Activated CD4-positive, alpha-beta memory T cell treated with anti-CD3 and anti-CD28 coated beads for 36 hours (primary cell): Measurements from ENCODE around the gene CYP4F8. TPM values are rescaled to one million over a fixed set of nuclear protein-coding genes. Genes with fewer than 3 reads are reported as not detected.
"Not testable (repeated sequence)": the region's sequence is repeated elsewhere in the genome, so short reads cannot be mapped to it uniquely, and the experiment has no call there.

Experiments used
- CTCF ChIA-PET: fragments of 350-600 bp; sonication (Branson Sonifier 250); formaldehyde crosslinking; loops from one replicate; lab custom pipeline; 2021; ENCODE audit warnings: antibody characterized with exemption, inconsistent platforms; lab: Charles Lee
- POLR2A ChIA-PET: fragments of 350-600 bp; sonication (Branson Sonifier 250); formaldehyde crosslinking; loops from one replicate; lab custom pipeline; 2021; ENCODE audit warnings: antibody characterized with exemption; lab: Charles Lee
- DNase-seq: peaks from one replicate; pipeline ENCODE4 v3.0.0-alpha.2; 2020
- H3K27ac Mint-ChIP-seq: one replicate; pipeline ENCODE4 v1.8.0; 2021; ENCODE audit warnings: mixed read lengths
- H3K27me3 Mint-ChIP-seq: one replicate; pipeline ENCODE4 v1.8.0; 2021; ENCODE audit warnings: mixed read lengths
- H3K36me3 Mint-ChIP-seq: one replicate; pipeline ENCODE4 v1.8.0; 2021; ENCODE audit warnings: mixed read lengths
- H3K4me1 Mint-ChIP-seq: one replicate; pipeline ENCODE4 v1.8.0; 2021; ENCODE audit warnings: low read depth, mixed read lengths
- H3K4me3 Mint-ChIP-seq: one replicate; pipeline ENCODE4 v1.8.0; 2021; ENCODE audit warnings: mild to moderate bottlenecking, mixed read lengths
- H3K9me3 Mint-ChIP-seq: one replicate; pipeline ENCODE4 v1.8.0; 2021; ENCODE audit warnings: mixed read lengths
- intact Hi-C: fragments of 100-400 bp; cut with micrococcal nuclease; formaldehyde crosslinking; loops from one replicate; pipeline ENCODE4 v1.15.1; 2023
- total RNA-seq, 2 experiments: library from RNA; stranded (reverse); gene quantifications; one replicate each; pipeline ENCODE4 v1.2.3, GENCODE V29; 2021

CYP4F8 gene
- total RNA-seq, 2 experiments from 2014 or later = not detected

- no peaks in the 10 kb centered on the region for H3K4me1 Mint-ChIP-seq
- intact Hi-C loops = no loop called here
- H3K9me3 Mint-ChIP-seq = no peaks in the 10 kb centered on the region
- no peak overlapping the region for H3K4me3 Mint-ChIP-seq
- CTCF ChIA-PET = no interaction called here
- H3K27me3 Mint-ChIP-seq = peaks cover 9% of the 10 kb centered on the region
- POLR2A ChIA-PET = no interaction called here
- H3K27ac Mint-ChIP-seq = no peak overlapping the region
- H3K36me3 Mint-ChIP-seq = no peaks in the 10 kb centered on the region
- no peak for DNase-seq
Observed at GRCh38 chr19:15663247-15663646, 48.2 kb downstream of the CYP4F8 start.

GRCh38 chr19:15666186-15666585 lies 51.2 kb downstream of the CYP4F8 start:
- no peak overlapping the region for H3K4me3 Mint-ChIP-seq
- no peaks in the 10 kb centered on the region for H3K9me3 Mint-ChIP-seq
- POLR2A ChIA-PET = no interaction called here
- H3K27ac Mint-ChIP-seq = no peak overlapping the region
- H3K4me1 Mint-ChIP-seq = no peaks in the 10 kb centered on the region
- H3K36me3 Mint-ChIP-seq = no peaks in the 10 kb centered on the region
- no peak for DNase-seq
- CTCF ChIA-PET = no interaction called here
- peaks cover 4% of the 10 kb centered on the region for H3K27me3 Mint-ChIP-seq
- intact Hi-C loops = no loop called here

- ChIA-PET CTCF (no interaction called here), POLR2A (no interaction called here)
- Mint-ChIP-seq H3K9me3 (no peaks in the 10 kb centered on the region), H3K27ac (no peak overlapping the region), H3K27me3 (peaks cover 4% of the 10 kb centered on the region), H3K4me1 (no peaks in the 10 kb centered on the region), H3K36me3 (no peaks in the 10 kb centered on the region), H3K4me3 (no peak overlapping the region)
- intact Hi-C loops = no loop called here
- no peak for DNase-seq
Observed at GRCh38 chr19:15666883-15667282, 51.9 kb downstream of the CYP4F8 start.

- CTCF ChIA-PET = no interaction called here
- intact Hi-C loops = no loop called here
- POLR2A ChIA-PET = no interaction called here
- H3K9me3 Mint-ChIP-seq = no peaks in the 10 kb centered on the region
- no peak overlapping the region for H3K4me3 Mint-ChIP-seq
- no peak for DNase-seq
- H3K4me1 Mint-ChIP-seq = peaks cover 16% of the 10 kb centered on the region
- H3K27me3 Mint-ChIP-seq = peaks cover 2% of the 10 kb centered on the region
- no peak overlapping the region for H3K27ac Mint-ChIP-seq
- H3K36me3 Mint-ChIP-seq = no peaks in the 10 kb centered on the region
Observed at GRCh38 chr19:15669440-15669839, 54.4 kb downstream of the CYP4F8 start.

- Mint-ChIP-seq H3K27me3 (peaks cover 2% of the 10 kb centered on the region), H3K4me1 (peaks cover 20% of the 10 kb centered on the region), H3K4me3 (no peak overlapping the region), H3K27ac (no peak overlapping the region), H3K9me3 (no peaks in the 10 kb centered on the region), H3K36me3 (no peaks in the 10 kb centered on the region)
- CTCF ChIA-PET = no interaction called here
- intact Hi-C loops = no loop called here
- POLR2A ChIA-PET = no interaction called here
- no peak for DNase-seq
Observed at GRCh38 chr19:15669891-15670290, 54.9 kb downstream of the CYP4F8 start.

GRCh38 chr19:15671237-15671821 lies 56.3 kb downstream of the CYP4F8 start:
- peaks cover 2% of the 10 kb centered on the region for H3K27me3 Mint-ChIP-seq

GRCh38 chr19:15671891-15672579 lies 57.0 kb downstream of the CYP4F8 start:
- Mint-ChIP-seq H3K27ac (no peak overlapping the region), H3K4me1 (peaks cover 20% of the 10 kb centered on the region)
- CTCF ChIA-PET = no interaction called here

More at GRCh38 chr19:15671237-15671821, 56.3 kb downstream of the CYP4F8 start:
- H3K36me3 Mint-ChIP-seq = no peaks in the 10 kb centered on the region
- no peak overlapping the region for H3K27ac Mint-ChIP-seq
- H3K4me1 Mint-ChIP-seq = peaks cover 20% of the 10 kb centered on the region
- intact Hi-C loops = no loop called here
- ChIA-PET CTCF (no interaction called here), POLR2A (no interaction called here)
- H3K9me3 Mint-ChIP-seq = no peaks in the 10 kb centered on the region
- no peak overlapping the region for H3K4me3 Mint-ChIP-seq
- no peak for DNase-seq

GRCh38 chr19:15672580-15673175 lies 57.7 kb downstream of the CYP4F8 start, which contains the start of gene CYP4F12:
CYP4F12 (plus strand) TSS chr19:15673087; CDS start chr19:15673530, 443 bp downstream.
- POLR2A ChIA-PET = no interaction called here
- H3K4me3 Mint-ChIP-seq = no peak within 1 kb of the TSS
- intact Hi-C loops = no loop called here
- no peaks in the 10 kb centered on the region for H3K36me3 Mint-ChIP-seq
- H3K4me1 Mint-ChIP-seq = peaks cover 20% of the 10 kb centered on the region
- peak; percentile 27 for DNase-seq
- H3K9me3 Mint-ChIP-seq = peaks cover 6% of the 10 kb centered on the region
- peaks cover 2% of the 10 kb centered on the region for H3K27me3 Mint-ChIP-seq
- H3K27ac Mint-ChIP-seq = peak within 1 kb of the TSS; percentile 58
- CTCF ChIA-PET = no interaction called here

More at GRCh38 chr19:15671891-15672579, 57.0 kb downstream of the CYP4F8 start:
- Mint-ChIP-seq H3K27me3 (peaks cover 2% of the 10 kb centered on the region), H3K4me3 (no peak overlapping the region), H3K36me3 (no peaks in the 10 kb centered on the region), H3K9me3 (peaks cover 3% of the 10 kb centered on the region)
- intact Hi-C loops = no loop called here
- POLR2A ChIA-PET = no interaction called here
- DNase-seq = no peak

GRCh38 chr19:15673176-15673654 lies 58.2 kb downstream of the CYP4F8 start:
- H3K36me3 Mint-ChIP-seq = no peaks in the 10 kb centered on the region
- peak; percentile 22 for DNase-seq
- H3K9me3 Mint-ChIP-seq = peaks cover 8% of the 10 kb centered on the region
- no peak overlapping the region for H3K4me3 Mint-ChIP-seq
- H3K27ac Mint-ChIP-seq = peak overlapping the region; percentile 58
- POLR2A ChIA-PET = no interaction called here
- H3K27me3 Mint-ChIP-seq = peaks cover 2% of the 10 kb centered on the region
- CTCF ChIA-PET = no interaction called here
- intact Hi-C loops = no loop called here
- peaks cover 20% of the 10 kb centered on the region for H3K4me1 Mint-ChIP-seq

GRCh38 chr19:15675560-15675959 lies 60.5 kb downstream of the CYP4F8 start:
- intact Hi-C loops = no loop called here
- peaks cover 20% of the 10 kb centered on the region for H3K4me1 Mint-ChIP-seq
- no peak for DNase-seq
- peaks cover 8% of the 10 kb centered on the region for H3K9me3 Mint-ChIP-seq
- no peak overlapping the region for H3K4me3 Mint-ChIP-seq
- no peak overlapping the region for H3K27ac Mint-ChIP-seq
- peaks cover 1% of the 10 kb centered on the region for H3K27me3 Mint-ChIP-seq
- no peaks in the 10 kb centered on the region for H3K36me3 Mint-ChIP-seq
- ChIA-PET CTCF (no interaction called here), POLR2A (no interaction called here)

- ChIA-PET CTCF (no interaction called here), POLR2A (no interaction called here)
- DNase-seq = no peak
- intact Hi-C loops = no loop called here
- H3K27me3 Mint-ChIP-seq = peaks cover 8% of the 10 kb centered on the region
- H3K27ac Mint-ChIP-seq = no peak overlapping the region
- H3K36me3 Mint-ChIP-seq = no peaks in the 10 kb centered on the region
- H3K4me1 Mint-ChIP-seq = peaks cover 5% of the 10 kb centered on the region
- no peak overlapping the region for H3K4me3 Mint-ChIP-seq
- H3K9me3 Mint-ChIP-seq = peaks cover 8% of the 10 kb centered on the region
Observed at GRCh38 chr19:15679089-15679488, 64.1 kb downstream of the CYP4F8 start.

GRCh38 chr19:15679865-15680264 lies 64.8 kb downstream of the CYP4F8 start:
- intact Hi-C loops, CTCF ChIA-PET, DNase-seq, H3K9me3 Mint-ChIP-seq, H3K4me1 Mint-ChIP-seq, POLR2A ChIA-PET, H3K4me3 Mint-ChIP-seq, H3K36me3 Mint-ChIP-seq, H3K27ac Mint-ChIP-seq: not testable (repeated sequence)
- peaks cover 10% of the 10 kb centered on the region for H3K27me3 Mint-ChIP-seq
